ENCODE measurements around the gene PLAC8L1.

DNA sequence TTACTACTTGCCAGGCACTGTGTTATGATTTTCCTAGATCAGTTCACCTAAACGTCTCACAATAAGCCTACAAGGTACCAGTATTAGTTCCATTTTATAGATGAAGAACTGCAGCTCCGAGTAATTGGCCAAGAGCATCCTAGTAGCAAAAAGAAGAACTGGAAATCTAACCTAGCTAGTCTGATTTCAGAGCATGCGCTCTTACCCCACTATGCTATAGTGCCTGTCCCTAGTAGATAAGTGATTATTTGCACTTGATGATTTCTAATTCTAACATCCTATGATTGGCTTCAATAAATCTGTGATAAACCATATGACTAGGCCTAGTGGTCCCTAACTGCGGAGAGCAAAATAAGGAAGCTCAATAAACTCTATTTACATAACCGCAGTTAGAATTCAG lies 7.1 kb upstream of the PLAC8L1 start:
- TF ChIP-seq TAF1 (IDR thresholded peaks at IDR 0.05; ENCODE audit: borderline replicate concordance, insufficient read depth, low read length): no peak
- no peak for TF ChIP-seq SIN3A (IDR thresholded peaks at IDR 0.05; ENCODE audit: borderline replicate concordance, insufficient read depth, low read length)
- TF ChIP-seq, protein P1, sequence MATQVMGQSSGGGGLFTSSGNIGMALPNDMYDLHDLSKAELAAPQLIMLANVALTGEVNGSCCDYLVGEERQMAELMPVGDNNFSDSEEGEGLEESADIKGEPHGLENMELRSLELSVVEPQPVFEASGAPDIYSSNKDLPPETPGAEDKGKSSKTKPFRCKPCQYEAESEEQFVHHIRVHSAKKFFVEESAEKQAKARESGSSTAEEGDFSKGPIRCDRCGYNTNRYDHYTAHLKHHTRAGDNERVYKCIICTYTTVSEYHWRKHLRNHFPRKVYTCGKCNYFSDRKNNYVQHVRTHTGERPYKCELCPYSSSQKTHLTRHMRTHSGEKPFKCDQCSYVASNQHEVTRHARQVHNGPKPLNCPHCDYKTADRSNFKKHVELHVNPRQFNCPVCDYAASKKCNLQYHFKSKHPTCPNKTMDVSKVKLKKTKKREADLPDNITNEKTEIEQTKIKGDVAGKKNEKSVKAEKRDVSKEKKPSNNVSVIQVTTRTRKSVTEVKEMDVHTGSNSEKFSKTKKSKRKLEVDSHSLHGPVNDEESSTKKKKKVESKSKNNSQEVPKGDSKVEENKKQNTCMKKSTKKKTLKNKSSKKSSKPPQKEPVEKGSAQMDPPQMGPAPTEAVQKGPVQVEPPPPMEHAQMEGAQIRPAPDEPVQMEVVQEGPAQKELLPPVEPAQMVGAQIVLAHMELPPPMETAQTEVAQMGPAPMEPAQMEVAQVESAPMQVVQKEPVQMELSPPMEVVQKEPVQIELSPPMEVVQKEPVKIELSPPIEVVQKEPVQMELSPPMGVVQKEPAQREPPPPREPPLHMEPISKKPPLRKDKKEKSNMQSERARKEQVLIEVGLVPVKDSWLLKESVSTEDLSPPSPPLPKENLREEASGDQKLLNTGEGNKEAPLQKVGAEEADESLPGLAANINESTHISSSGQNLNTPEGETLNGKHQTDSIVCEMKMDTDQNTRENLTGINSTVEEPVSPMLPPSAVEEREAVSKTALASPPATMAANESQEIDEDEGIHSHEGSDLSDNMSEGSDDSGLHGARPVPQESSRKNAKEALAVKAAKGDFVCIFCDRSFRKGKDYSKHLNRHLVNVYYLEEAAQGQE (IDR thresholded peaks at IDR 0.05; ENCODE audit: insufficient read depth in 1 of 2, low read depth in 2 of 2, low read length in 2 of 2): no peak

All from PFSK-1 (cell line).